Stimulated activated CD4-positive, alpha-beta T cell treated with anti-CD3 and anti-CD28 coated beads, Interleukin-2, amount 100 ng/mL, for 48 hours (primary cell): ENCODE measurements around the gene SGMS1.
"Not testable (repeated sequence)": the region's sequence is repeated elsewhere in the genome, so short reads cannot be mapped to it uniquely, and the experiment has no call there.

Source experiments
- DNase-seq, 2 donors: peaks; one replicate each; pipeline ENCODE4 v3.0.0-alpha.2; 2020

SGMS1 gene

DNA sequence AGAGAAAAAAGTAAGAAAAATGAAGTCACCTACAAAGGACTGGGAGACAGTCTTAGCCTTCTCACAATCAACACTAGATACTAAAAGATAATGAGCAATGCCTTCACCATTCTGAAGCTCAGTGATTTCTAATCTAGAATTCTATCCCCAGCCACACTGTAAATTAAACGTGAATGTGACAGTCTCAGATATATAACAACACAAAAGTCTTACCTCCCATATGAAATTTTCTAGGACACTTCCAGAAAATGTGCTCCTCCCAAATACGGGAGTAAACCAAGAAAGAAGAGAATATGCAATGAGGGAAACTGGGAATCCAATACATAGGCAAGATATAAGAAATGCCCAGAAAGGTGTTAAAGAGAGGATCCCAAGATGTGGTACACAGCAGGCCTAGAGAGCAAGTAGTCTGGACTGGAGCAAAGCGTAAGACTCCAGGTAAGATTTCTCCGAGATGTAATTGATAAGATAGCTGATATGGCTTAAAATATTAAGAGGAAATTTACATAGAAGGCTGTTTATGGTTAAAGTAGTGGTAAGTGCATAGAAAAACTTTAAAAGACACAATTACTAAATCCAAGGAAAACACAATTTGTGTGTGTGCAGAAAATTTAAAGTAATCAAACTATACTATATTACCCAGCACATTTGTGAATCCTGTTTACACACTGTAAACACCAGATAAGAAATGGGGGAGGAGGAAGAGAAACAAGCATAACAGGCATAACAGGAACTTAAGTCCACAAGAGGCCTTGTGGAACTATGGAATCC, 44.1 kb downstream of the SGMS1 start:
- DNase-seq = no peak

DNA sequence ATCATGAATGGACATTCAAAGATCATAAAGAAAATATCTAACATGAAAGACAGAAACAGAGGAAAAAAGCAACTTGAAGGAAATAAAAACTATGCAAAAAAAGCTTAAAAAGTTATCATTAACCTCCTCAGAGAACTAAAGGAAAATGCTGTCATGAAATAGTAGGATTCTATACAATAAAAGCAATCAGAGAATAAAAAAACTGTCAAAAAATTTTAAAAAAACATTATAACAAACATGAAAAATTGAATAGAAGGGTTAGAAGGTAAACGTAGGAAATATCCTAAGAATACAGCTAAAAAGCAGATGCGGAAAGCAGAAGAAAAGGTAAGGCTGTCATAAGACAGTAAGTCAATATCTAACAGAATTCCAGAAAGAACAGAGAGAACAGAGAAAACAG, 44.8 kb downstream of the SGMS1 start:
- no peak for DNase-seq

DNA sequence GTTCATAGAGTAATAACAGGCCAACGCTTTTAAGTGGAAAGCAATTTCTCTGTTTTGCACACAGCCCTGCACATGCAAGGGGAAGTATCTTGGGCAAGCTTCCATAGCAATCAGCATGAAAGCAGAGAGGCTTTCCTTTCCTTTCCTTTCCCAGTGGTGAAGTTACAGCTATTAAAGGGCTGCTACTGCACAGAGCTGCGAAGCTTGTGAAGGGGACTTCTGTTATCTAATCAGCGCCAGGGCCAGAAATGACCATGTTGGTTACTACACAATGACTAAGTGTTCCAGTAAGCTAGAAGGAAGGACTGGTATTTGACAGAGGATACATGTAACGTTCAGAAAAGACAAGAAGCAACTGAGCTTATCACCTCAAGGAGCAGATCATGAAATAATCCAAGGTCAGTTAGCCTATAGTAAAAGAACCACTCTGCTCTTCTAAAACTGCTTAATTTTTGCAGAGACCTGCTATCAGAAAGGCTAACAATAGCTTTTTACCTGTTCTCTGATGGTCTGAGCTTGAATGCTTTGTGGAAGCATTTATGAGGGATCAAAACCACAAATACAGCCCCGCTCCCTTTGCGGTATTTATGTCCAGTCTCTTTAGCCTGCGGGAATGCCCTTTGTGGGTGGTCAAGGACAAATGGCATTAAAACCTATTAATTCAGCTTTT, 45.9 kb downstream of the SGMS1 start:
- no peak for DNase-seq

DNA sequence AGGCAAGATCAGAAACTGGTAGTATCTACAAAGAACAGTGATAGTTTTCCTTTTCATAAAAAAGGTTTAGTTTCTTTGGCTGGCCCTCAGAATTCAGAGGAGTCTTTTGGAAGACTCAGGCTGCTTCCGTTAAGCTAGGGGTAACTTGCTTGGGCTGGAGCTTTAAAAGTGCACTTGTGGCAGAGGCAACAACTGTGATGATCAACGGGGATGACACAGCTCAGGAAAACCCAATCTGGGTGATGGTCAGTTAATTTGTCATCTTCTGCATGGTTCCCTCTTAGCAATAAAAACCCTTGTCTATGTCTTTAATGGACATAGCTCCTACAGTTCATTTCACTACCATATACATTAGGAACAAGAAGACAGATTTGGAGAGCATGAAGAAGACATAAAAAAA, 46.7 kb downstream of the SGMS1 start:
- DNase-seq = no peak

DNA sequence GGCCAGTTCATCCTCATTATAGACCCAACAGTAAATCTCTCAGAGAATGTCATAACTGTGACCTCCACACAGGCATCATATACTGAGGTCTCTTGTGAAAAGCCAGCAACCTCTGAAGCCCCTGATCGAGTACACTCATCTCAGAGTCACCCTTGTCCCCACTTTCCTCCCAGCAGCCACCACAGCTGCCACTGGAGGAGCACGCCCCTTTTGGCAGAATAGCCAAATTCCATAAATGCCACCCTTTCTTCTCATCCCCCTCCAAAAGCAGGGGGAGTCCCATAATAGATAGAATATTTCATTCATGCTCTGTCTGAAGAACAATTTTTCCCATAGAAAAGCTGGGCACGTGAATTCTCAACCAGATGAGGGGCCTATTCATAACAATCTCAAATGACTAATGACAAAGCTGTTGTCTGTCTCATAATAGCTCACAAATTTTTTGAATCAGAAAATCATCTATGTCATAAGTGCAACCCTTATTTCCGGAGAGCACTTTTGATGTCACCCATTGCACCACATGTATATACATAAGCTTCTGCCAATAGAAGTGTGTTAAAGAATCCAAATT, 47.4 kb downstream of the SGMS1 start:
- DNase-seq = no peak

DNA sequence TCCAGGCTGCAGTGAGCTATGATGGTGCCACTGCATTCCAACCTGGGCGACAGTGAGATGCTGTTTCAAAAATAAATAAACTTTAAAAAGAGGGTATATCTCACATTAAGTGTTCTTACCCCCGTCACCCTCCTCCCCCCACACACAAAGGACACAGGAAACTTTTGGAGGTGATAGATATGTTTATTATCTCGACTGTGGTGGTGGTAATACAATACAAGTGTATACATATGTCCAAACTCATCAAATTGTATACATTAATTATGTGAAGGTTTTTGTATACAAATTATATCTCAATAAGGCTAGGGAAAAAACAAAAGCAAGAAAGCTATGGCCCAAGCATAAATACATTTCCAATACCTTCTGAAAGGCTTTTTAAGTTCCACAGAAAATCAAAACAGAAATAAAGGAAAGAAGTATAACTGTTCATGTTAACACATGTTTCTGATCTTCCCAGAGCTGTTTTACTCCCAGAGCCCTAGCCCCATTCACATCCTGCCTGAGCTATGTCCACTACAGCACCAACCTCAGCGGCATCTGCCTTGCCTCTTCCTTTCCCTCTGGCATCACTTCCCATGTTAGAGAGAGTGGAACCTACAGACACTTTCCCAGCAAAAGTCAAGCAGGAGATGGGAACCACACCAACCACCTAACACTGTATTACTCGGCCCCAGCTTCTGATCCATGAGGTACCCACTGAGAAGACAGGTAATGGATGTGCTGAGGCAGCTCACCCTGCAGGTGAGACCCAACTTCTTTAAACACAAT, 48.1 kb downstream of the SGMS1 start:
- no peak for DNase-seq

DNA sequence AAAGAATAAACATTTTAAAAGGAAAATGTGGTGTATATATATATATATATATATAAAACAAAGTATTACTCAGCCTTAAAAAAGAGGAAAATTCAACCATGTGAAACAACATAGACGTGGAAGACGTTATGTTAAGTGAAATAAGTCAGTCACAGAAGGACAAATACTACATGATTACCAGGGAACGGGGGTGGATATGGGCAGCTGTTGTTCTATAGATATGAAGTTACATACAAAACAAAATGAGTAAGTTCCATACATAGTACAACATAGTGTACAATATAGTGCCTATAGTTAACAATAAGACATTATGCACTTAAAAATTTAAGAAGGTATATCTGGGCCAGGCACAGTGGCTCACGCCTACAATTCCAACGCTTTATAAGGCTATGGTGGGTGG, 48.8 kb downstream of the SGMS1 start:
- no peak for DNase-seq

DNA sequence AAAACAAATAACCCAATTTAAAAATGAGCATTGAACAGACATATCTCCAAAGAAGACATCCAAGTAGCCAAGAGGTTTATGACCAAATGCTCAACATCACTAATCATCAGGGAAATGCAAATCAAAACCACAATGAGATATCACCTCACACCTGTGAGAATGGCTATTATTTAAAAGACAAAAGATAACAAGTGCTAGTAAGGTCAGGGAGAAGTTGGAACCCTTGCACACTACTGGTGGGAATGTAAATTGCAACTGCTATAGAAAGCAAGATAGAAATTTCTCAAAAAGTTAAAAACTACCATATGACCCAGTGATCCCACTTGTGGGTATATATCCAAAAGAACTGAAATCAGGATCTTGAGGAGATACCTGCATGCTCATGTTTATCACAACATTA, 49.5 kb downstream of the SGMS1 start:
- DNase-seq = no peak

DNA sequence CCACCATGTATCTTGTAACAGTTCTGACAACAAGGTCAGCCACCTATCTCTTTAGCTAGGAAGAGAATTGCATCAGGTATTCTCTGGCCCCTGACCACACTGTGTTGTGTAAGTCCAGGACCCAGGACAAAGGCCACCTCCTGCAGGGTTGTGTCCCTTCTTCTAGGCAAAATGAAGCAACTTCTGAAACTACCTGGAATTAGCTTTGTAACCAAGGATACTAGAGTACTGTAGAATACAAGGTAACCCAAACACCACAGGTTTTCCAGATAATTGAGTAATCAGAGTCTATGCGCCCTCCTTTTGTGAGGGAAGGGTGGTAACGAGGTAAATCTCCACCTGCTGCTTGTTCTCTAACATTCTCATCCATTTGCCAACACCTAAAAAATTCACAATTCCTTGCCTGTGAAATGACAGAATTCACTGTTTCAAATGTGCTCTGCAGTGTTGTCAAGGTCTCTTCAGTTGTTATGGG, 51.7 kb downstream of the SGMS1 start:
- no peak for DNase-seq

DNA sequence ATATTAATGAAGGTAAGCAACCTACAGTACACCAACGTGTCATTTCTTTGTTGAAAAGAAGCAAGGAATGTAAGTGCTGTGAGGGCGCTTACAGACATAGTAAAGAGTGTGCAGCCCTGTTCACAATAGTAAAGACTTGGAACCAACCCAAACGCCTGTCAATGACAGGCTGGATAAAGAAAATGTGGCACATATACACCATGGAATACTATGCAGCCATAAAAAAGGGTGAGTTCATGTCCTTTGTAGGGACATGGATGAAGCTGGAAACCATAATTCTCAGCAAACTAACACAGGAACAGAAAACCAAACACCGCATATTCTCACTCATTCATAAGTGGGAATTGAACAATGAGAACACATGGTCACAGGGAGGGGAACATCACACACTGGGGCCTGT, 55.0 kb downstream of the SGMS1 start:
- not testable (repeated sequence) for DNase-seq

DNA sequence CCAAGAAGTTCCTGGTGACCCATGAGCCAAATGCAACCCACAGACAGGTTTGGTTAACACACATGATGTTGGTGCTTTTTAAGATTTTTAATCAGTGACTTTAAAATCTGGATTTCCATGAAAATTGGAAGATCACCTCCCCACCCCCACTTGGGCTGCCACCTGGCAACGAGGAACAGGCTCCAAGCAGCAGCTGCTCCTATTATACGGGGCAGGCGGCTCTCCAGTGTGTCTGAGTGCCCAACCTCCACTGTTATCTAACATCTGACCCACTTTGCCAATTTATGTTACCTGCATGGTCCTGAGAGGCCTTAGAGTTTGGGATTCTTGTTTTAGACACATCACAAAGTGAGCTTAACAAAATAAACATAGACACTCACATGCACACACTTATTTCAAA, 56.4 kb downstream of the SGMS1 start:
- DNase-seq = no peak

DNA sequence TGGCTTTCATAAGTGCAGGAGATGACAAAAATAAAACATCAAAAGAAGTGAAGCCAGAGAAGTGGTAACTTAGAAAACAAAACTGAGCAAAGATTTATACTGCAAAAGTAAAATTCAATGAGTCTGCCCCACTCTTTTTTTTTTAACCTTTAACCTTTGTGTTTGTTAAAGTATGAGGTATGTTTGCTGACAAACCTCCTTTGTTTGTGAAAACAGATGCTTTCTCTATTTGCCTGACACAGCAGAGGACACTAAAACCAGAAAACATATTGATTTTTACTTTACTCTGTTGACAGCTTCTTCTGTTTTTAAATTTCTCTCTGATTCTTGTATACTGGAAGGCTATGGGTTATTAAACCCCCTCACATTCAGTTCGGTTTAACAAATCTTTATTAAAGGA, 57.6 kb downstream of the SGMS1 start:
- no peak for DNase-seq

DNA sequence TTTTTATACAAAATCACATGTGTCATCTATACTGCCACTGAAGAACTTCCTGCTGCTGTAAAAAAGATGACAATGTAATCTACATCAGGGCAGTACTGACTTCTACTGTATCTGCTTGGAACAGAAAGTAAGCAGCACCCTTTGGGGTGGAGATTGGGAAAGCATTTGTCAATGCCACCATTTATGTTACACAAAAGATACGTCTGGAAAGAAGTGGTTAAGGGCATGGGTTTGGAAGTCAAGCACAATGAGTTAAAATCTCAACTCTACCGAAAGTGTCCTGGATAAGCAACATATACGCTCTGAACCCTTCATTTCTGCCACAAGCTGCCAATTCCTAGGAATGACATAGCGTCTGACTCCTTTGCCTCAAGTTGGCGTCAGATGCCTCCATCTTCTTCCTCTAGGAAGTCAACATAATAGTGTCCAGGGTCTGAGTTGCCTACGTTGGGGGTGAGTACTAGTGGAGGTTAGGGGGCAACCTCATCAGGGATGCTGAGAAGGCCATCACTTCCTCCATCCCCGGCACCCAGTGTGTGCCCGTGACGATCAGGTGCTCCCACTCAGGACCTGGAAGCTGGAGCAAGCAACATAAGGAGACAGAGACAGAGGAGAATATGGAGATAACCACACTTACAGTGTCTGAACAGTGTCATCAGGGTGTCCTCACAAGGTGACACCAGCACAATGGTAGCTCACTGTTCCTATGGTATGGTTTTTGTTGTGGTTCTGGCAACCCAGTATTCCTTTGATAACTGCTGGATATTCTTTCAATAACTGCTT, 58.3 kb downstream of the SGMS1 start:
- DNase-seq = no peak

DNA sequence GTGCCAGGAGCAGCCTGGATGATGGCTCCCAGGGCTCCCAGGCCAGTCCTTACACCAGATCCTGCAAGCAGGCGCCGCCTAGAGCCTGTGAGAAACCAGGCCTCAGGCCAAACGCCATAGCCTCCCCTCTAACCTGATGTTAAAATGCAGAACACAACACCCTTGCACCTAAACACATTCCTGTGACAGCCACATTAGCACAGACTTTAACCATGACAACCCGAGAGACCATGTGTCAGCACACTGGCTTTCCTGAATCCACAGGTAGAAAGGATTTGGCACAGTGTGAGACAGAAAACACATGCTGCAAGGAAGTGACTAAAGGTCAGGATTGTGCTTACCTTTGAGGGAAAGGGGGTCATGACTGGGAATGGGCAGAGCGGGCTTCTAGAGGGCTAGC, 59.9 kb downstream of the SGMS1 start:
- DNase-seq = no peak

DNA sequence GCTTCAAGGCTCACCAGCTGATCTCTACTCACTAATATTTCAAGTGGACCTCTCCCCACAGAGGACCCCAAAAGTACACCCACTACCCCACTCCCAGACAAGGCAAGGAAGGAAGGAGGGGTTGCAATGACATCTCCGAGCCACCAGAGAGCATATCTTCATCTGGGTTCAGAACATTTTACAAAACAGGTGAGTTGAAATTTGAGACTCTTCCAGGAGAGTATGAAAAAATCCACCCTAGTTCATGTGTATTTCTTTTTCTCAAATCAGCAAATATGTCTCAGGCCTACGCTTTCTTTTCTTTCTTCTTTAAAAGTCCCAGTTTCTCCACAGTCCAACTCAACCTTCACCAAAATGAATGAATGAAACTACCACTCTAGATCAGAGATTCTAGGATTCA, 61.9 kb downstream of the SGMS1 start:
- DNase-seq = no peak

DNA sequence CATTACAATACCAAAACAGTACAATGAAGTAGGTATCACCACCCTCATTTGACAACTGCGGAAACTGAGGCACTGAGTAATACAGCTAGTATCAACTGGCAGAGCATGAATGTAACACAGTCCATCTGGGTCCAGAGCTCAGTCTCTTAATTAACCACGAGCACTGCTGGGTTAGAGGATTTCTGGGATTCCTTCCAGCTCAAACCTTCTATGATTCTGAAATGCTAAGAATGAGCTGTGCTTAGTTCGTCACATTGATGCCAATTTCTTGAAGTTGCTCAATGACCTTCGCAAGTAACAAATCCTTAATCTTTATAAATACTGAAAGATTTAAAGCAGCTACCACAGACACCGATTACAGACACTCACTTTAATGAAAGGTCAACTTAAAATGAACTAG, 62.5 kb downstream of the SGMS1 start:
- no peak for DNase-seq

DNA sequence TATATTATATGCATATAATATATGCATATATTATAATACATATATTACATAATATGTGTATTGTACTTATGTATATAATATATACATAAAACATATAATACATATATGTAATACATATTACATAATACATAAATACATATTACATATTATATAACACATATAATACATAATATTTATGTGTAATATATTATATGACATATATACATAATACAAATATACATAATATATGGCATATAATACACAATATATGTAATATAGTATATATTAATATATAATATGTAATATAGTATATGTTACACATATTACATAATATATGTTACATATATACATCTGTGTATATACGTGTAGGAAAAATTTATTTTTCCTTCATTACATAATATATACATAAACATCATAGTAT, 63.4 kb downstream of the SGMS1 start:
- DNase-seq = no peak

DNA sequence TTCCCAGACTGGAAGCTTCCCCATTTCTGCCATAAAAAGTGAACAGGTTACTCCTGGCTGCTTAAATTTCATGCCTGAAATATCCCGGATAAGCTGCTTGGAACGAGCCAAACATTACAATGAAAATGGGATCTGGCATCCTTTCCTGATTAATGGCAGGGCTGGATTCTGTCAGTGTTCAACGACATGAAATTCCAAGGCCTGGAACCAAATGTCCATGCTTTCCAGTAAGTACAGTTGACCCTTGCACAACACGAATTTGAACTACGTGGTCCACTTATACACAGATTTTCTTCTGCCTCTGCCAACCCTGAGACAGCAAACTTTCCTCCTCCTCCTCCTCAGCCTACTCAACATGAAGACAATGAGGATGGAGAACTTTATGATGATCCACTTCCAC, 65.4 kb downstream of the SGMS1 start:
- no peak for DNase-seq

DNA sequence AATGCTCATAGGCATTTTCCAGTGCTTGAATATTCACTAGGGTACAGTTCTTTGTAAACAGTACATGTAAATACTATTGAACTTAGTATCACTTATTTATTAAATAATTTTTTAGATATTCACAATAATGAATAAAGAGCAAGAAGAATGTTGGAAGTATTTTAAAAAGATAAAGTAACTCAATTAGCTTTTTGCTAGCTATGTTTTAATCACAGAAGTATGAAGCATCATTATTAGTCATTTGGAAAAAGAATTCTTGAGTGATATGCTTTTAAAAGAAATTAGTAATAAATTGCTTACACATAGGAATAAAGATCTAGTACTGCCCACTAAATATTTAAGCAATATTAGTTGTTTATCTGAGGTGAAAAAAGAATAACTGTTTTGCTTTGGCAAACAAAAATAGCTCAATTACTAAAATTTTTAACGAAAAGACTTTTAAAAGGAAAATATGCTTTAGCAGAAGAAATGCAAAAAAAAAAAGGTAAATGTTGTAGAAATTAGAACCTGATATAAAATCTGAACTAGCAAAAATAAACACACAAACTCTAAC, 66.5 kb downstream of the SGMS1 start:
- DNase-seq = no peak

DNA sequence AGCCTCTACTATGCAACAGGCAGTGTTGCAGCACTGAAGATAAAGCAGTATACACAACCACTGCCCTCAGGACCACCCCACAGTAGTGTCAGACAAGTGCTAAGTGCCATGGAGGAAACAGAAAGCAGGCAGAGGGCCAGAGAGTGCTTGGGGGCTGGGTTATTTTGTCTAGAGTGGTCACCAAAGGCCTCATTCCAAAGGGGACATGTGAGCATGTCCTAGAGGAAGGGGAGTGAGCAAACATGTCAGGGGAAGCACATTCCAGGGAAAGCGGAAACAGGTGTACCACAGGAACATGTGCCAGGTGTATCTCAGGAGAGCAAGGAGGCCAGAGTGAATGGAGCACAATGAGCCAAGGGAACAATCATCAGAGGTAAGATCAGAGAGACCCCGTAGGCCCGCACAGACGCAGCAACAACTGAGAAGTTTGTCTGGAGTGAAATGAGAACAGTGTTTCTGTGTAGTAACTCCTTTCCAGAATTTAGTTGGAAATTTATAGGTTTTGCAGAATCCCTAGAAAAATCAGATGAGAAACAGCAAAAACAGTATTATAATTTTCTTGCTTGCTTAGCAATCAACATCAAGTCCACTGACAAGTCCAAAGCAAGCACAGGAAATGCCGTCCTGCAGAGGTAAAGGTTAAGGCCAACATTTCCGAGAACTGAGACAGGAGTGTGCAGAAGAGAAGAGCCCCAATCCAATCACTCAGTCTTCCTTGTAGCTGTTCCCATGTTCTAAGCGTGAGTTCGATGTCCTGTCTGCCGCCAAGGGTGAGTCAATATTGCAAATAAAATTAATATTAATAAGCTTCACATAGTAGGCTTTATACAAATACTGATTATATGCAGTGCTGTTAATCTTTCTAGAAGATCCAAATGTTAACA, 67.3 kb downstream of the SGMS1 start:
- DNase-seq = no peak

DNA sequence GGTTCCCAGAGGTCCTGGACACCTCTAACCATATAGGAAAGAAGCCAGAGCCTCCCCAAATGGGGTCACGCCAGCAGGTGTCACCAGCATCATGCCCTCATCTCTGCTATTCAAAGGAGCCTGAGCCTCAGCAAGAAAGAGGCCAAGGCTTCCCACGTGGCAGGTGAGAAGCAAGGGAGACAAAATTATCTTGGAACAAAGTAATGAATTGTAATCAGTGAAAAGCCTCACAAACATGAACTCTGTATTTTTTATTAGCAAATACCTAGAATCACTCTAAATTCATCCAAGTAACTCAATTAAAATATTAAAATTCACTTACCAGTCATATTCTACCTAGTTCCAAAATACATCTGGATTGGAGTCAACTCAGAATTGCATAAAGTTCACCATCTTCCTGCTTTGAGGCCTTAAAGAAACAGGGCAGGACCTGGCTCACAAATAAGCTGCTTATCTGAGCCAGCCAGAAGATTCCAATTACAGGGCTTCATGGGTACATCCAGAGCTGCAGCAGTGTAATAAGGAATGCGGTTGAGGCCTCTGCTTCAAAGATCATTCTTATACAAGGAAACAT, 68.7 kb downstream of the SGMS1 start:
- no peak for DNase-seq
